Body of pancreas (tissue), 4 donors: Measurements from ENCODE around the gene FAM169A.

Source experiments
- POLR2A ChIP-seq, 3 donors: fragments of 450-650 bp; IDR thresholded peaks; one replicate each; pipeline ENCODE4 v1.6.1; 2016; ENCODE audit warnings: antibody characterized with exemption in 3 of 3, mild to moderate bottlenecking in 2 of 3
- TF ChIP-seq, protein P1 (sequence below), 7 experiments: fragments of 450-650 bp in 4 of 7; fragments of 200-600 bp in 3 of 7; sonication (generic) in 3 of 7; IDR thresholded peaks; one replicate each; pipeline ENCODE4 v1.5.1; 2016 to 2019; ENCODE audit warnings: antibody characterized with exemption in 7 of 7

DNA sequence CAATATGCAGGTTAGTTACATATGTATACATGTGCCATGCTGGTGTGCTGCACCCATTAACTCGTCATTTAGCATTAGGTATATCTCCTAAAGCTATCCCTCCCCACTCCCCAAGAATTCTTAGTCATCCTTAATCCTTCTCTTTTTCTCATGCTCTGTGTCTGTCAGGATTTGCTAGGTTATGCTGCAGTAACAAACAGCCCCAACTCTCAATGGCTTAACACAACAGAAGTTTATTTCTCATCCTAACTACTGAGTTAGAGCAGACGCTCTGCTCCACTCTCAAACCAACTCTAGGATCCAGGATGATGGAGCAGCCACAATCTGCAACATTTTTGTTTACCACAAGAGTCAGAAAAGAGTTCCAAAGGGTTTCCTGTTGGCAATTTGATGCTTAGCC, 28.2 kb upstream of the FAM169A start:
- TF ChIP-seq, protein P1, sequence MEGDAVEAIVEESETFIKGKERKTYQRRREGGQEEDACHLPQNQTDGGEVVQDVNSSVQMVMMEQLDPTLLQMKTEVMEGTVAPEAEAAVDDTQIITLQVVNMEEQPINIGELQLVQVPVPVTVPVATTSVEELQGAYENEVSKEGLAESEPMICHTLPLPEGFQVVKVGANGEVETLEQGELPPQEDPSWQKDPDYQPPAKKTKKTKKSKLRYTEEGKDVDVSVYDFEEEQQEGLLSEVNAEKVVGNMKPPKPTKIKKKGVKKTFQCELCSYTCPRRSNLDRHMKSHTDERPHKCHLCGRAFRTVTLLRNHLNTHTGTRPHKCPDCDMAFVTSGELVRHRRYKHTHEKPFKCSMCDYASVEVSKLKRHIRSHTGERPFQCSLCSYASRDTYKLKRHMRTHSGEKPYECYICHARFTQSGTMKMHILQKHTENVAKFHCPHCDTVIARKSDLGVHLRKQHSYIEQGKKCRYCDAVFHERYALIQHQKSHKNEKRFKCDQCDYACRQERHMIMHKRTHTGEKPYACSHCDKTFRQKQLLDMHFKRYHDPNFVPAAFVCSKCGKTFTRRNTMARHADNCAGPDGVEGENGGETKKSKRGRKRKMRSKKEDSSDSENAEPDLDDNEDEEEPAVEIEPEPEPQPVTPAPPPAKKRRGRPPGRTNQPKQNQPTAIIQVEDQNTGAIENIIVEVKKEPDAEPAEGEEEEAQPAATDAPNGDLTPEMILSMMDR (IDR thresholded peaks at IDR 0.05) = no peak
- no peak for TF ChIP-seq POLR2A (IDR thresholded peaks at IDR 0.05)
